Epidermal melanocyte (primary cell): Measurements from ENCODE around the gene ITGB5.
A peak's percentile ranks its signal among the peaks of the same experiment; 100 is the strongest.

ENCODE experiments used
- DNase-seq: peaks from one replicate; pipeline ENCODE4 v3.0.0; 2011; ENCODE audit warnings: low spot score; ENCODE audit not compliant: insufficient read length

Gene ITGB5

DNA sequence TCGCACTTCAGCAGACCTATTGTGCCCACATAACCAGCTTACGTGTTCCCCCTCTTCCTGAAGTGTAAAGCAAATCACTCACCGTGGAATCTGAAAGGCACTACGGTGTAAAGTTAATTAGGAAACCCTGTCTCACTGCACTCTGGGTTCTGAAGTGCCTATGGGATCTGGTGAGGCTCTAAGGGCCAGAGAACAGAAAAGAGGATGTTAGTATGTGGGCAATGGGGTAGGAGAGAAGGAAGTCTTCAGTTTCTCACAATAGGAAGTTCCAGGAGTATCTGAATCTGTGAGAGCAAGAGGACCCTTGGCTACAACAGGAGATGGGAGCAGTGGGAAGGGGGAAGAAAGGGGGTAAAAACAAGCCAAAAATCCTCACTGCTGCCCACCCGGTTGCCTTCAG, 71.4 kb downstream of the ITGB5 start:
- DNase-seq = no peak

DNA sequence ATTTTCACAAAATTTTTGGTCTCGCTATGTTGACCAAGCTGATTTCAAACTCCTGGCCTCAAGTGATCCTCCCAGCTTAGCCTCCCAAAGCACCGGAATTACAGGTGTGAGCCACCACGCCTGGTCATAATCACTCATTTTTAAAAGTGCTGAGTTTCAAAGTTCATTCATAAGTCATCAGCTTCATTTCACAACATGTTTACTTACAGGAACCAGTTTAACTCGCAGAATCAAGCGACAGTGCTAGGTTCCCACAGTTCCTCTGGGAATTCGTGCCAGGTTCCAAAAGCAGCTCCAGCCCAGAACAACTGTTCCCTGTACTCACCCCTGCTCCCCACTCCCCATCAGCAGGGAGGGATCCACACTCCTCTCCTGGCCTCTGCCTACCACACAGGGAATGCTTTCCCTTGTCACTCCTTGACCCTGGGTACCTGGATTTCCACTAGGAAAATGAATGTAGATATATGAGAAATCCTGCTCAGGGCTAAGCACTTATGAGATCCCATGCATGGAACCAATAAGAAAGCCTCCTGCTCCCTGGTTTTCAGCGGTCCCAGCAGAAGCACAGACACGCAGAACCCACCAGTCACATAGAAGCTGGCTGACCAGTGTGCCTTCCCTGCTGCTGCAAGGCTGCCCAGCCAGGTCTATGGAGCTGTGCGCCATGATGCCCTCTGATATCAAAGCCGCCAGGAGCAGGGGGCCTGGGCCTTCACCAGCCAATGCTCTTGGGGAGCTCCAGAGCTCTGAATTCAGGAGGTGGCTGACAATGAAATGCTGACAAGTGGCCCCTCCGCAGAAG, 72.3 kb downstream of the ITGB5 start:
- no peak for DNase-seq

DNA sequence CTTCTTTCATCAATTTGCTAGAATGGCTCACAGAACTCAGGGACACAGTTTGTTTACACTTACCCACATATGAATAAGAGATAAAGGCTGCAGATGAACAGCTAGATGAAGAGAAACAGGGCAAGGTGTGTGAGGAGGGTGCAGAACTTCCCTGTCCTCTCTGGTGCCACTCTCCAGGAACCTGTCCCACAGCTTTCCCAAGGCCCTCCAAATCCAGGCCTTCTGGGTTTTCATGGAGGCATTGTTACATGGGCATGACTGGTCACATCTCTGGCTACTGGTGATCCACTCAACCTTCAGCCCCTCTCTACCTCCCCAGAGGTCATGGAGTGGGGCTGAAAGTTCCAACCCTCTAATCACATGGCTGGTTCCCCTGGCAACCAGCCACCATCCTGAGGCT, 73.6 kb downstream of the ITGB5 start:
- no peak for DNase-seq

DNA sequence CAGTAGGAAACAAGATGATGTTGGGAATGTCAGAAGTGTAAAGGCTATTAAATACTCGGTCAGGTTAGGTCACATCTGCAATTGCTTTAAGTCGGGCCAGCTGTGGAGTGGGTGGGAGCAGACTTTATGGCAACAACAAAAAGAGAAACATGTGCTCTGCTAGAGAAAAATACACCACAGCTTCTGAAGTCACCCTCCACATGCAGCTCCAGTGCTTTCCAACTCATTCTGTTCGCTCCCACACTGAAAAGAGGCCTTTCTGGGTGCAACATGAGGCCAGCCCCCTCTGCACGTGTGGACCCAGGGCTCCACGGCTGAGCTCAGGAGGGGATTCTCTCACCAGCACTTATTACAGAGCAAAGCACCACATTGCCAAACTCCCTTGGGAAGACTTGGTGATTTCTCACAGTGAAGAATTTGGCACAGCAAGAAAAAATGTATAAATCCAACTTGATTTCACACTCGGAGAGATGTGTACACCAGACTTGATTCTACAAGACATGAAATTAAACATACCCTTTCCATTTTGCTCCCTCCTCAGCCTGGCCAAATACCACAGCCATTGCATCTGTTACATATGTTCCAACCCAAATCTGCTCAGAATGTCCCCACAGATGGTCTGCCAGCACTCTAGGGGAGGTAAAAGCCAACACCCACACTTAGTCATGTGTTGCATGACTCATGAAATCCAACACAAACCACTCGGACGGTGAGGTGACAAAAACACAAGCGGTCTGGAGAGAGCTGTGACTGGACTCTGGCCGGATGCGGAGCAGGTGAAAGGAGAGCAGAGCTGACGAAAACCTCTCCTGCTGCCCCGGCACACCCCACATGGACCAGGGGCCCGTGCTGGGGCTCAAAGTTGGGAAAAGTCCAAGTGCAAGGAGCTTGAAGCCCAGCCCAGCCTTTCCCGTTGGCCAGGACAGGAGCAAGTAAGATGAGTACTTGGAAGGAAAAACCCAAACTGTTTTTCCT, 74.6 kb downstream of the ITGB5 start:
- peak; percentile 45 for DNase-seq

DNA sequence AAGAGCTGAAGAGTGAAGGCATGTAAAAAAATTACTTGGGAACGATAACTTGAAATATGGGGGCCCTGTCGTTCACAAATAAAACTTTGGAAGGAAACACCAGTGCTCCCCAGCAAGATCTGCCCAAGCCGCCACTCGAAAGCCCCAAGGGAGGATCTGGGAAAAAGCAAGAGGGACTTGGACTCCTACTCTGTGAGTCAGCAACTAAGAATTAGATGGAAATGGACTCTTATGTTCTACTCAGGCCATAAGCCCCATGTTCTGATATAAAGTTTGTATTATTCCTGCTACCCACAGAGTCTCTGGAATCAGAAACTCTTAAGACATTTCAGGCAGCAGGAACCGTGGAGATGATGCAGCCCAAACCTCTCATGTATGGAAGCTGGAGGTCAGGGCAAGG, 75.7 kb downstream of the ITGB5 start:
- no peak for DNase-seq

DNA sequence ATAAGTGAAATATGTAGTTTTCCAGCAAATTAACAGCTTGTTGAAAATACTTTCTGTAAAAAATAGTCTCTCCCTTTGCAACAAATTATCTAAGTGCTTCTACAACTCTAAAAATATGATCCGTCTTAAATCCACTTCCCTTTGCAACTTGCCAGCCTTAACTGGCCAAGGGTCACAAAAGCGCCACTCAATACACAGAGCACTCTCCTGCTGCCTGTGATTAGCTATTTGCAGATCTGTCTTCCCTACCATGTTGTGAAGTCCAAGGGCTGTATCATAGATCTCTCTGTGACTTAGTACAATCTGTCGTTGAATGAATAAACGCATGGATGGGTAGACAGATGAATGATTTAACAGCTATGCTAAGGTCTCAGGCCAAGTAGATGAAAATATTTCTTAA, 76.2 kb downstream of the ITGB5 start:
- DNase-seq = no peak

DNA sequence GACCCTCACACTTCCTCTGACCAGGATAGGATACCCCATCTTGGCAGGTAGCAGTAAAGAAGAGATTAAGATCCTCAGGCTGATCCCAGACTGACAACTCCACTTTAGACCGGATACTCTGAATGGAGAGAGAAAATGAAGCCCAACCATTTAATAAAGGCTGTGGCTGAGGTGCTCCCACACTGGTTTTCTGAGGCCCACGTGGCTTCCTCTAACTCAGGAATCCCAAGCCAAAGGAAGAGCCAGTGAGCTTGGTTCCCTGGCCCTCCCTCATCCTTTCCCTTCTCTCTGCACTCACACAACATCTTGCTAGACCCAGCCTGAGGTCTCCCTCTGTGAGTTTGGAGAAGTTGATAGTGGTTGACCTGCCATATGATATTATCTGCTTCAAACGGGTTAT, 78.1 kb downstream of the ITGB5 start:
- no peak for DNase-seq

DNA sequence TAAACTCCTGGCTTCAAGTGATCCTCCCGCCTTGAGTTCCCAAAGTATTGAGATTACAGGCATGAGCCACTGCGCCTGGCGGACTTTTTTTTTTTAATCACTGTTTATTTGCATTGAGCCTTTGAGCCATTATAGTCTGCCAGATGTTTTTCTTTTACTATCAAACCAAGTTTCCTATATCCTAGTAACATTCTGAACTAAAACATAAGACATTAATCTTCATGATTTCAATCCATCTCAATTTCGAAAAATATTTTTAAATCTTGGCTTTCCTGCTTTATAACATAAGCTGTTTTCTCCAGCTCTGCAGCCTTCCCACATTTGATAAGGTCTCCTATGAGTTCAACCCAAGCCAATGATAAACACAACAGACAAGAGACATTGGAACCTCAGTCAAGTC, 81.5 kb downstream of the ITGB5 start:
- DNase-seq = no peak

DNA sequence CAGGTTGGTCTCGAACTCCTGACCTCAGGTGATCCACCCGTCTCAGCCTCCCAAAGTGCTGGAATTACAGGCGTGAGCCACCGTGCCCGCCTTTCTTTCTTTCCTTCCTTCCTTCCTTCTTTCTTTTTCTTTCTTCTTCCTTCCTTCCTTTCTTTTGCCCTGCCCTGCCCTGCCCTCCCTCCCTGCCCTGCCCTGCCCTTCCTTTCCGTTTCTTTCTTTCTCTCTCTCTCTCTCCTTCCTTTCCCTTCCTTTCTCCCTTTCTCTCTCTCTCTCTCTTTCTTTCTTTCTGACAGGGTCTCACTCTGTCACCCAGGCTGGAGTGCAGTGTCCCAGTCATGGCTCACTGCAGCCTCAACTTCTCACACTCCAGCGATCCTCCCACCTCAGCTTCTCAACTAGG, 82.3 kb downstream of the ITGB5 start:
- DNase-seq = no peak

DNA sequence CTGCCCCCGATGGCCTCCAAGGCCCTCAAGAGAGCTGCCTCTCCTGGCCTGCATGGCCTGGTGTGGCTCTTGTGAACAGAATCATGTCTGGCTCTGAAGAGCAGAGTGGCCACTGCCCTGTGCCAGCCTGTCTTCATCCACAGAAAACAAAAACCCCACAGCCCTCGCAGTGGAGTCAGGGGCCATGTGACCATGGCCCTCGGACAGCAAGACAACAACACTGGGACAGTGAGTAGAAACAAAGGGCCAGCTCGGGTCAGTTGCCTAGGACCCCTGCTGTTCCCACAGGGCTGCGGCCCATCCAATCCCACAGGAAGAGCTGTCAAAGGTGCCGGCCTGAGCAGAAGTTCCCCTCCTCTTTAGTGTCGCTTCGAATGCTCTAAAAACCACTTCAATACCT, 84.5 kb downstream of the ITGB5 start:
- no peak for DNase-seq

DNA sequence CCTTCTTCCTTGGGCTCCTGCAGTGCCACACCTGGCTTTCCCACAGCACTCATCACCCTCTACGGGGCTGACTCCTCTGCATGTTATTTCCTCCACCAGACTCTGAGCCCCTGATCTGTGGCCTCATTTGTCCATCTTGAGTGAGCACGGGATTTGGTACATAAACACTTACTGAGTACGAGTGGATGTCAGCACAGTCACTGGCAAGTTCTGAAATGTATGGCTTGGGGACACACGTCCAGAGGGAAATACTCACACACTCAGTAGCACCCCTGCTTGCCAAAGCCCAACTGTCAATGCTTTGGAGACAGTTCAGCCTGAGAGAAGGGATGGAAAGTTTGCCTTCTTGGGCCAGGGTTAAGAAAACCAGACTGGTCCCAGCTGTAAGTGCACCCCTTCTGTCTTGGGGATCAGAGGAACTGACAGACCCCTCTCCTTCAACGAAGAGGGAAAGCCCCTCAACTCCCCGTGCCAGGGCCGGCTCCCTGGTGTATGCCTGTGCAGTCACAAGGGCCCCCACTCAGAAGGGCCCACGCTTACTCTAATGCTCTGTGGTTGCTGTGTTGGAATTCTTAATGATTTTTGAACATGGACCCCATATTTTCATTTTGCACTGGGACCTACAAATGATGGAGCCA, 85.0 kb downstream of the ITGB5 start:
- DNase-seq = no peak

DNA sequence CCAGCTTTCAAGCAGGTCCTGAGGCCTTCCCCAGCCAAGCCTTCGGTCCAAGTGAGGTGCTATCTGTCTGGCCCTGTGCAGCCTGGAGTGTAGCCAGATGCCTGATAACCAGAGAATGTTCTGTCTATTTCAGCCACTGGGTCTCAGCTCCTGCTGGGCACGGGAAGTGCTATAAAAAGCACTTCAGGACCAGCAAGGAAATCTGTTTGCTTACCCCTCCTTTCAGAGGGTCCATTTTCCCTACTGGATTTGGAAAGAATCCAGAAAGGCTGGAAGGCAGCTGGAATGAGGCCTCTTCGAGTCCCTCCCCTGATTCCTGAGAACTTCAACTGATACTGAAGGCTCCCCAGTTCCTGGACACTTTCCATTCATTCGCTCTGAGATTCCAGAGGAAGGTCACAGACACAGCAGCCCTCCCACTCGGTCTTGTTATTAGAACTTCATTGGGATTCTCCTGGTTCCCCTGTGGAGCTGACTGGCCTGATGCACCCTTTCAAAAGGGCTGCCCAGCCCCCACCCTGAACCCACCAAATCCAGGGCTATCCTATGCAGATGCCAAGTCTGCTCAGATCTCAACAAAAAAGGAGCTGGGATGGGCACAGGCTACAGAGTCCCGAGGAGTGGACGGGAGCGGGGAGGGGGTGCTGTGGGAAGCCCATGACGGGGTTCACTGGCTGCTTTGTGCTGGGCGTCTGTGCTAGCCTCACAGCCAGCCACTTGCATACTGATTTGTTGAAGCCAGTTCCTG, 86.5 kb downstream of the ITGB5 start:
- peak; percentile 73 for DNase-seq

DNA sequence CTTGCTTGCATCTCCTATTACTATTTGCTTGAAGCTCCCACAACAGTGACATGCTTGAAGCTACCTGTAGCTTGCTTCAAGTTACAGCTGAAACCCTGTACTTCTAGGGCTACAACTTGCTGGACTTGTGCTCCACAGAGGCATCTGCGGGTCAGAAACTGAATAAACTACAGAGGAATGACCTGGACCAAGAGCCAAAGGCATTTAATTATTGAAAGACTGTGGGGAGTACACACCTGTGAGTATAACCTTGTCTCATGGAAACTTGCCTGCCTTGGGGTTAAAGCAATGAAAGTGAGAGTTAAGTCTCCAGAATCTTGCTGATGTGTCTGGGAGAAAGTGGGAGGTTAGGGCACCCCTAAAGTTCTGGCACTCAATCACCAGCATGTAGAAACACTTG, 87.1 kb downstream of the ITGB5 start:
- DNase-seq = no peak

DNA sequence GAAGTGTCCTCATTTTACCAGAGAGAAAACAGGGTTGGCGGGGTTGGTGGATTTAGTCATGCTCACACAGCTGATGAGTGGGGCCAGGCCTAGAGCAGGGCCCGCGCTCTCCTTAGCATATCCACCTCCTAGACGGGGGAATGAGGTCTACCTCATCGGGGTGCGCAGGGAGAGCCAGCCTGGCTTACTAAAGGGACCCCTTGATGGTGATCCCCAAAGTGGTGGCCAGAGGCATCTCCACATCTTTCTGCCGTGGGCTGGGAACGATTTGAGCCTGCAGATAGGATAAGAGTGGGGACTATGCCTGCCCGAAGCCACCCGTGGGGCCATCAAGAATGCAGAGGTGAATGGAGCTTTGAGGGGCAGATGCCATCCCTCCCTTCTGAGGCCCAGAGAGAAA, 87.5 kb downstream of the ITGB5 start:
- no peak for DNase-seq

DNA sequence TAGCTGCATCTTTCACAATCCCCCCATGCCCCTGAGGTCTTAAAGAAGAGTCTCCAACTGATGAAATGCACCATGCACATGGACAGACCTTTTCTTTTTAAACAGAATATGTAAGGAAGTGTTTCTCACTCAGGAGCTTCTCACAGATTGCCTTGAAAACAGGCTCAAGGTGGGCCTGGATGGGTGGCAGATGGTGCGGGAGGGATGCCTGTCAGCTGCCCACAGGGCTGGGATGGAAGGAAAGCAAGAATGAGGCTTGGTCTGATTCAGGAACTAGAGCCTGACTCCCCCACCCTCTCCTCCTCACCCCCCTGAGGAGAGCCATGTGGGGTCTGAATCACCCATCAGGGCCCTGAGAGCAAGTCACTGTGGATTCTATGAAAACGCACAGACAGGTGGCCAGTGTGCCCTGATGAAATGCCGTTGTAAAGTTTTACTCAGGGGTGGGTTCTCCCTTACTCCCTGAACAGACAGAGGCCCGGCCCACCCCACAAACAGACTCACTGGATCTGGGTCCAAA, 89.7 kb downstream of the ITGB5 start:
- no peak for DNase-seq

DNA sequence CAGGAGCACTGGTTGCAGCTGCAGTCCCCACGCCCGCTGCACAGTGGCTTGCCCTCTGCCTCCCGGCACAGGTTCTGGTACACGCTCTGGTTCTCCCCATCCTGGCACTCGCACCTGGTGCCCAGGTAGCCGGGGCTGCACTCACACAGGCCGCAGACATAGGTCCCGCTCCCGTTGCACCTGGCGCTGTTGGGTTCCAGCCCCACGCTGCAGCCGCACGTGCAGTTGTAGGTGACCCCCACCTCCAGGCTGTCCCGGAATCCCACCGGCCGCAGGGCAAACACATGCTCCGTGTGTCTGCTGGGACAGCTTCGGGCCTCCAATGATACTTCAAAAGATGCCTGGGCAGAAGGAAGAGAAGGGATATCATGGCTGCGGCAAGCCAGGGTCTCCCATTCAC, 90.7 kb downstream of the ITGB5 start:
- DNase-seq = no peak

DNA sequence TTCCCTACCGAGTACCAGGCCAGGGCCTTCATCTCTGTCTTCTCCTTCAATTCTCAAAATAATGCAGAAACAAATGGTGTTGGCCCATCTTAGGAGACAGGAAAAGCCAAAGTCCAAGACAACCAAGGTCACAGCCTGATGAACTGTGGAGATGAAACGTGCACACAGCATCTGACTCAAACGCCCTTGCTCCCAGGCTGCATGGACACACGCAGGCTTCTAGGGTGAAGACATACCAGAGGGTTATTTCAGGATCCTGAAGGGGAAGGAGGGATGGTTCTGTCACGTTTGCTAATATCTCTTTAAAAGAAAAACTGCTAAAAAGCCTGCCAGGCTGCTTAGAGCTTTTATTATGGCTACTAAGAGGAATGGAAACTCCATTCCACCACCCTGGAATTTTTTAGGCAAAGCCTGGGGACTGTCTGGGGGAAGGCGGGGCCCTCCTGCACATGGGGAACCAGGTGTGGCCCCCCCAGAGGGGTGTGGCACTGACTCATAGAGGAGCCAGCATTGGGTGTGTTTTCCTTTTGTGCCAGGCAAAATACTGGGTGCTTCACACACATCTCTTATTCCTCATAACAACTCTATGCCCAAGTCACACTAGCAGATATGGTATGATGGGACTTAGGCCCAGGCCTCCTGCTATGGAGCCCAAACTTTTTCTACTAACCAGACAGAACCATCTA, 94.0 kb downstream of the ITGB5 start:
- no peak for DNase-seq

DNA sequence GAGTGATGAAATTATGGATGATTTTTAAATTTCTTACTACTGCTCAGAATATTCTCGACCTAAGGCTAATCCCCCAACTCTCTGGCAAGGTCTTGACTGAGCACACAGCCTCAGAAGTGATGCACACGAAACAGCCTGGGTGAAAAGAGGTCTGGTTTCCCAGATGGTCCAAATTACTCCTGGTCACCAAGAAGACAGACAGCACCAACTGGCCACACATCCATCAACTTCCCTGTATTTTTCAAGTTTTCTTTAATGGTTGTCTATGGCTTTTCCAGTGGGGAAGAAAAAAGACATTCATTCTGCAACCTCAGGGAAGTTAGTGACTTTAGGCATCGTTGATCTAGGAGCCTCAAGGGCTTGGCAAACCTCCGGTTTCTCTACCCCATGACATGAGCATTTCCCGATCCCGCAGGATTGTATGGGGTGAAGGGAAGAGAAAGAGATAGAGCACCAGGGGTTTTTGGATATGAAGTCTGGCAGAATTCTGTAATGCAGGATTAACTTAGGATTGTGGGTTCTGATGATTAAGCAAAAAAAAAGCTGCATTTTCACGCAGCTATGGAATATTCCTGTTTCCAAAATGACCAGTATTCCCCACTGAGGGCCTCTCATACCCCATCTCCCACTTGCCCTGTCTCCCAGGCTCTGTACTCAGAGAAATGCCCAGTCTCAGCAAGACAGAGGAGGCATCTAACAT, 94.7 kb downstream of the ITGB5 start:
- DNase-seq = no peak

DNA sequence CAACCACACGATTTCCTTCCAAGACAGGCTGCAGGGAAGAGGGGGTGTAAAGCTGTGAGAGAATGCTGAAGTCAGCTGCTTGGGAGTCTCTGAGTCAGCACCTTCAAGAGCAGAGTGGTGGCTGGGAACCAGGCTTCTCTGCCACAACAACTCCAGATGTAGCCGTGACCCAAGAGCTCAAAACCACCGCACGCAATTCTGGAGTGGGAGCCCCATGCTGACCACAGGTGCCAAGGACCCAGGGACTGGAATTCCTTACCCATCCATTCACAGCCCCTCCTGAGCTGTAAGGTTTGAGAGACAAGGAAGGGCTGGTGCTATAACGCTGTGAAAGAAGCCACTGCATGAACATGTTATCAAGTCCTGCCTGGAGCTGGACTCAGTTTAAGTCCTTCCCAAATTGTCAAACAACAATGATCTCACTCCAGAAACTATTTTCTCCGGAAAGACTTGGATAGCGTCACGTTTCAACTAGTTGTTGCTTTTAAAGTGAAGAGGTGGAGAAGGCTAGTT, 95.5 kb downstream of the ITGB5 start:
- peak; percentile 51 for DNase-seq

DNA sequence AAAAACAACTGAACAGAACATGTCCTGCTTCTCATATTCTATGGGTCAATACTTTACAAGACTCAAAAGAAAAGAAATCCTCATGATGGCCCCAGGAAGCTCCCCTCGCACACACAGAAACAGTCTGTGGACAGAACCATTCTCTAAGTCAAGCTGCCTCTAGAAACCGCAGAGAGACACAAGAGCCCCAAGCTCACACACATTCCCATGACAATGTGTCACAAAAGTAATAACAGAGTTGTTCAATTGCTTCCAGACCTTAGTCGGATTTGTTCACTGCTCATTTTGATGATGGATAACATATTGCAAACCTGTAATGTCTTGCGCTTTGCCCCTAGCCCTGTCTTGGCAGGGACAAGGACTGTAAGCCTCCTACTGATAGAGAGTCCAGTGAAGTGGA, 96.0 kb downstream of the ITGB5 start:
- no peak for DNase-seq
